OCI-LY7 (cell line): ENCODE results near the gene USP34. TPM values are rescaled to one million over a fixed set of nuclear protein-coding genes. Genes with fewer than 3 reads are reported as not detected.

ENCODE experiments used
- BruUV-seq: library from RNA; stranded (reverse); fragments of 400-500 nt; replicated peaks from 2 replicates; lab custom pipeline; 2021; lab: Mats Ljungman, UMichigan
- CTCF ChIA-PET: fragments of 300-600 bp; sonication (Branson Sonifier 250); formaldehyde crosslinking; loops from one replicate; lab custom pipeline; 2022; ENCODE audit warnings: antibody characterized with exemption; ENCODE audit not compliant: unreplicated experiment; lab: Charles Lee
- POLR2A ChIA-PET: fragments of 300-600 bp; sonication (Branson Sonifier 250); formaldehyde crosslinking; loops from one replicate; lab custom pipeline; 2022; ENCODE audit warnings: antibody characterized with exemption; lab: Charles Lee
- DNase-seq: peaks from one replicate; pipeline ENCODE4 v3.0.0-alpha.2; 2015; ENCODE audit warnings: low spot score
- H2AFZ ChIP-seq: fragments of 200-600 bp; sonication (generic), shearing (Covaris generic); 2 replicates; pipeline ENCODE4 v1.6.1; 2014; ENCODE audit warnings: mild to moderate bottlenecking, antibody characterized with exemption, low read length, moderate library complexity
- H3K27ac ChIP-seq: fragments of 200-600 bp; sonication (generic); 2 replicates; pipeline ENCODE4 v1.5.1; 2014; ENCODE audit warnings: mixed run types, low read depth, mild to moderate bottlenecking, moderate library complexity, low read length, inconsistent platforms; ENCODE audit not compliant: poor library complexity, severe bottlenecking
- H3K36me3 ChIP-seq: fragments of 200-600 bp; sonication (generic); 2 replicates; pipeline ENCODE4 v1.6.1; 2014; ENCODE audit warnings: mild to moderate bottlenecking, antibody characterized with exemption, low read length, moderate library complexity, mixed read lengths; ENCODE audit not compliant: insufficient read depth
- H3K4me1 ChIP-seq: fragments of 200-600 bp; sonication (generic); 2 replicates; pipeline ENCODE4 v1.5.1; 2014; ENCODE audit warnings: mild to moderate bottlenecking, low read length; ENCODE audit not compliant: insufficient read depth, poor library complexity, severe bottlenecking
- H3K4me2 ChIP-seq: fragments of 200-600 bp; sonication (generic); 2 replicates; pipeline ENCODE4 v1.6.1; 2014; ENCODE audit warnings: mild to moderate bottlenecking, low read length
- H3K4me3 ChIP-seq: fragments of 200-600 bp; sonication (generic); 2 replicates; pipeline ENCODE4 v1.5.1; 2014; ENCODE audit warnings: mild to moderate bottlenecking, low read depth, low read length; ENCODE audit not compliant: poor library complexity, severe bottlenecking
- H3K79me2 ChIP-seq: fragments of 200-600 bp; sonication (generic); 2 replicates; pipeline ENCODE4 v1.6.1; 2016; ENCODE audit warnings: low read depth, mild to moderate bottlenecking, low read length, moderate library complexity, mixed read lengths; ENCODE audit not compliant: insufficient read depth
- H3K9me2 ChIP-seq: fragments of 200-600 bp; sonication (generic); 2 replicates; pipeline ENCODE4 v1.6.1; 2016; ENCODE audit warnings: mild to moderate bottlenecking, low read length, mixed read lengths; ENCODE audit not compliant: insufficient read depth
- H3K9me3 ChIP-seq: fragments of 200-600 bp; sonication (generic); 2 replicates; pipeline ENCODE4 v1.6.1; 2014; ENCODE audit warnings: mild to moderate bottlenecking, mixed run types, low read length, mixed read lengths
- H4K20me1 ChIP-seq: fragments of 200-600 bp; sonication (generic); 2 replicates; pipeline ENCODE4 v1.6.1; 2014; ENCODE audit warnings: mild to moderate bottlenecking, antibody characterized with exemption, low read length, moderate library complexity, mixed read lengths; ENCODE audit not compliant: insufficient read depth
- EZH2phosphoT487 ChIP-seq: fragments of 200-600 bp; sonication (generic); IDR thresholded peaks from 2 replicates; pipeline ENCODE4 v1.6.1; 2018; ENCODE audit warnings: low read depth, borderline replicate concordance, mild to moderate bottlenecking, mixed run types, antibody characterized with exemption, low read length, moderate library complexity, mixed read lengths
- intact Hi-C: fragments of 100-400 bp; cut with micrococcal nuclease; formaldehyde crosslinking; loops from one replicate; pipeline ENCODE4 v1.10.0; 2022; ENCODE audit not compliant: unreplicated experiment
- total RNA-seq, 2 experiments: library from RNA; depleted of rRNA in 1 of 2; stranded (reverse); fragments of >200 nt in 1 of 2; shearing (Covaris generic) in 1 of 2; gene quantifications; 2 replicates each; pipeline ENCODE4 v1.2.3, GENCODE V29; 2014 to 2022
- TF ChIP-seq, protein P1 (sequence below): fragments of 200-600 bp; sonication (generic); conservative IDR thresholded peaks from 2 replicates; pipeline ENCODE4 v1.5.1; 2014; ENCODE audit warnings: mild to moderate bottlenecking, antibody characterized with exemption, low read length, moderate library complexity, mixed read lengths

USP34 gene
- total RNA-seq, 2 experiments from 2014 or later = 192 to 344 TPM

DNA sequence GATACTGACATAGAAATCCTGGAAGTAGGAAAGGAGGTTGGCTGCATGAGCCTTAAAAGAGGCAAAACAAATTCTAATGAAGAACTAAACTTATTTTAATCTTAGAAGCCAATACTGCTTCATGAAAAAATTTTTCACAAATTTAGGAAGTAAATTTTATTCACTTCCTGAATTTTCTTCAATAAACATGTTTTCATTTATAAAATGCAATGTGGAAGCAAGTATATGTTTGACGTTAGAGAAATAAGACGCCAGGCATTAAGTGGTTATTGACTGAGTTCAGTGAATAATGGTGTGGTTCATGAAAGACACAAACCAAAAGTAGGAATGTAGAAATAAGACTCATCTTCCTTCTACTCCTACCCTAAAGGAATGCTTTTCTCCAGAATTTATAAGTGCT lies 136.4 kb downstream of the USP34 start:
- ChIA-PET POLR2A (no interaction called here), CTCF (no interaction called here)
- Histone ChIP-seq H4K20me1 (no peaks in the 10 kb centered on the region; the same call in 1 of the 2 replicates), H3K4me2 (no peak overlapping the region), H3K79me2 (0 out of 2 replicates have a peak, but pooled peaks cover 4% of the 10 kb centered on the region), H3K27ac (no peak overlapping the region), H3K4me1 (no peaks in the 10 kb centered on the region), H3K36me3 (peaks cover 100% of the 10 kb centered on the region), H3K9me3 (no peaks in the 10 kb centered on the region), H2AFZ (no peak overlapping the region), H3K4me3 (no peak overlapping the region), H3K9me2 (no peaks in the 10 kb centered on the region)
- TF ChIP-seq EZH2phosphoT487 = no peak
- TF ChIP-seq, protein P1, sequence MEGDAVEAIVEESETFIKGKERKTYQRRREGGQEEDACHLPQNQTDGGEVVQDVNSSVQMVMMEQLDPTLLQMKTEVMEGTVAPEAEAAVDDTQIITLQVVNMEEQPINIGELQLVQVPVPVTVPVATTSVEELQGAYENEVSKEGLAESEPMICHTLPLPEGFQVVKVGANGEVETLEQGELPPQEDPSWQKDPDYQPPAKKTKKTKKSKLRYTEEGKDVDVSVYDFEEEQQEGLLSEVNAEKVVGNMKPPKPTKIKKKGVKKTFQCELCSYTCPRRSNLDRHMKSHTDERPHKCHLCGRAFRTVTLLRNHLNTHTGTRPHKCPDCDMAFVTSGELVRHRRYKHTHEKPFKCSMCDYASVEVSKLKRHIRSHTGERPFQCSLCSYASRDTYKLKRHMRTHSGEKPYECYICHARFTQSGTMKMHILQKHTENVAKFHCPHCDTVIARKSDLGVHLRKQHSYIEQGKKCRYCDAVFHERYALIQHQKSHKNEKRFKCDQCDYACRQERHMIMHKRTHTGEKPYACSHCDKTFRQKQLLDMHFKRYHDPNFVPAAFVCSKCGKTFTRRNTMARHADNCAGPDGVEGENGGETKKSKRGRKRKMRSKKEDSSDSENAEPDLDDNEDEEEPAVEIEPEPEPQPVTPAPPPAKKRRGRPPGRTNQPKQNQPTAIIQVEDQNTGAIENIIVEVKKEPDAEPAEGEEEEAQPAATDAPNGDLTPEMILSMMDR = no peak
- intact Hi-C loops = no loop called here
- DNase-seq = no peak
- BruUV-seq = no TSS peak

DNA sequence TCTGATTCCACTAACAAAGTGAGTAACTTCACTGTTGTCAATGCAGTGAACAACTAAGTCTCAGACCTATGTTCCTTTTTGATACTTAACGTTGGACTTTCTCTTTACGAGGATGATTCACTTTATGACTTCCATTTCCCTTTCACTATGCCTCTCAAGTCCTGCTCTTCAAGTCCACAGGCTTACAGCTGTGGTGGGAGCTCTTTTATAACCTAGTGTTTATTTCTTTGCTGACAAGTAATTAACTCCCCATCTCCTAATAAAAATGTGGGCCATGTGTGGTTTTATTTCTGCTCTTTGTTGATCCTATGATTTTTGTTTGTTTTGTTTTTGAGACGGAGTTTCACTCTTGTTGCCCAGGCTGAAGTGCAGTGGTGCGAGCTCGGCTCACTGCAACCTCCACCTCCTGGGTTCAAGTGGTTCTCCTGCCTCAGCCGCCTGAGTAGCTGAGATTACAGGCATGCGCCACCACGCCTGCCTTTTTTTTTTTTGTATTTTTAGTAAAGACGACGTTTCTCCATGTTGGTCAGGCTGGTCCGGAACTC lies 142.1 kb downstream of the USP34 start:
- BruUV-seq = no TSS peak
- Histone ChIP-seq H3K9me2 (no peaks in the 10 kb centered on the region), H3K27ac (no peak overlapping the region), H3K9me3 (no peaks in the 10 kb centered on the region), H3K4me3 (no peak overlapping the region), H3K4me1 (no peaks in the 10 kb centered on the region), H3K4me2 (no peak overlapping the region), H4K20me1 (no peaks in the 10 kb centered on the region), H2AFZ (no peak overlapping the region), H3K36me3 (peaks cover 95% of the 10 kb centered on the region), H3K79me2 (0 out of 2 replicates have a peak, but pooled peaks cover 4% of the 10 kb centered on the region)
- DNase-seq = no peak
- intact Hi-C loops = no loop called here
- ChIA-PET POLR2A (interaction anchor here (0.7 to 0.9 kb wide), 2 partner anchors 17 to 60 kb away, joined by 3 read pairs; no protein-coding TSS in a partner anchor), CTCF (no interaction called here)
- no peak for TF ChIP-seq EZH2phosphoT487
- TF ChIP-seq, protein P1 = no peak

DNA sequence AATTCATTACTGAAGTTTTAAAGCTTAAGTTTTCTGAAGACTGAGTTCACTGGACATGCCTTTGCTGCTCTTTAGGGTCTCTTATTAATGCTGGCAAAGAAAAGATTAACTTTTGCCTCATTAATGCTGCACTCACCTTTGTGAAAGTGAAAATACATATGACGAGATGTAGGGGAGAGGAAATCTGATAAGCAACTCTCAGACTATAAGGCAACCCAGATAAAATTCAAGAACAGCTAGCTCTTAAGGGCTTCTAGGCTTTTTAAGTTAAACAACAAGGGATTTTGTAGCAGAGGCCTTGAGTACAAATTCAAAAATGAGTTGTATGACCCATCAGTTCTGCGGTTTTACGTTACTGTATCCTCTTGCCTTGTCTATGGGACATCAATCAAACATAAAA lies 143.7 kb downstream of the USP34 start:
- Histone ChIP-seq H3K9me3 (no peaks in the 10 kb centered on the region), H3K36me3 (peaks cover 95% of the 10 kb centered on the region), H3K27ac (no peak overlapping the region), H2AFZ (no peak overlapping the region), H3K79me2 (0 out of 2 replicates have a peak, but pooled peaks cover 4% of the 10 kb centered on the region), H3K4me2 (no peak overlapping the region), H3K9me2 (no peaks in the 10 kb centered on the region), H3K4me1 (no peaks in the 10 kb centered on the region), H4K20me1 (no peaks in the 10 kb centered on the region), H3K4me3 (no peak overlapping the region)
- TF ChIP-seq EZH2phosphoT487 = no peak
- TF ChIP-seq, protein P1 = no peak
- intact Hi-C loops = no loop called here
- ChIA-PET CTCF (no interaction called here), POLR2A (no interaction called here)
- DNase-seq = no peak
- no TSS peak for BruUV-seq
